ENCODE data around the gene DIPK2B. TPM values are rescaled to one million over a fixed set of nuclear protein-coding genes. Genes with fewer than 3 reads are reported as not detected.

Gene DIPK2B
- total and polyA plus RNA-seq, 2 of the 13 experiments (the other 11 are each of a cell fraction or from before 2014, with no cell fraction given): not detected

DNA sequence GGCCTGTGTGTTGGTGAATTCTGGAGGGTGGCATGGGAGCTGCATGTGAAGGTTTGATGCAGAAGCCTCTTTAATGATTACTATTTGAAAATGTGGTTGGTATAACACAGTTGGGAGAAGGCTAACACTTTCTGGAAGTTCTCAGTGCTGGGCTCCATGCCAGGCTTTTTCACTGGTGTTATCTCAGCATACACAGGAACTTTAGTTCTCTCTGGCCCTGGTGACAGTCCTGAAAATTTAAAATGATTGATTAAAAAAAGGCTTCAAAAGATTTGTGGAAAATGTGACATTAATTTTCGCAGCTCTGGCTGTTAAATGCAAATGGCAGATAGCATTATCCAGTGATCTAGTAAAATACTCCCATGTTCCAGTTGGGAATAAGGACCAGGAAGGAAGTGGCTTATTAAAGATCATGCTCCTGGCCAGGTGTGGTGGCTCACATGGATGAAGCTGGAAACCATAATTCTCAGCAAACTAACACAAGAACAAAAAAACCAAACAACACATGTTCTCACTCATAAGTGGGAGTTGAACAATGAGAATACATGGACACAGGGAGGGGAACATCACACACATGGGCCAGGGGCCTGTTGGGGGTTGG lies 36.6 kb downstream of the DIPK2B start:
- no peak overlapping the region for H3K4me3 ChIP-seq (replicated peaks in 1 of 3; ENCODE audit: insufficient read depth in 1 of 3, low read depth in 2 of 3, low read length in 3 of 3)
- H3K4me2 ChIP-seq (ENCODE audit: low read depth, low read length): no peak overlapping the region
- no peak for DNase-seq (ENCODE audit: low spot score)
- CTCF ChIA-PET (ENCODE audit: low intra/inter-chr PET ratio, low total read pairs): no interaction called here
- H3K27ac ChIP-seq (ENCODE audit: extremely low read length, insufficient read depth, low read length): no peak overlapping the region
- 0% methylated on average over 1 of the region's 1 CpG for WGBS (ENCODE audit: low lambda C conversion rate)
- no peaks in the 10 kb centered on the region for H3K9me3 ChIP-seq (ENCODE audit: low read length)
- in situ Hi-C loops (cut with HindIII; ENCODE audit: extremely low pct_ligation_motif_present, low pct_unique_long_range_greater_than_20kb) (no loop called here), intact Hi-C loops (cut with micrococcal nuclease; ENCODE audit: unreplicated experiment) (no loop called here)
- no peak for FAIRE-seq
- POLR2A ChIA-PET: no interaction called here
- H3K4me1 ChIP-seq (ENCODE audit: insufficient read depth, low read length): no peaks in the 10 kb centered on the region
- no peak for TF ChIP-seq NFAT5 (CRISPR knock-in tag; IDR thresholded peaks at IDR 0.05)
- TF ChIP-seq SALL1 (CRISPR knock-in tag; IDR thresholded peaks at IDR 0.05): no peak
- TF ChIP-seq TEAD3 (CRISPR knock-in tag; optimal IDR thresholded peaks at IDR 0.05; ENCODE audit: borderline replicate concordance): no peak
- no peak for TF ChIP-seq CREBL2 (CRISPR knock-in tag; IDR thresholded peaks at IDR 0.05; ENCODE audit: borderline replicate concordance)
- no peak for TF ChIP-seq ZNF674 (CRISPR knock-in tag; IDR thresholded peaks at IDR 0.05; ENCODE audit: low read depth)
- no peak for TF ChIP-seq JUN (CRISPR knock-in tag; IDR thresholded peaks at IDR 0.05)
- no peaks in the 10 kb centered on the region for H3K27me3 ChIP-seq (ENCODE audit: control insufficient read depth in 1 of 2, insufficient read depth in 2 of 2, low read length in 2 of 2)
- H3K36me3 ChIP-seq (replicated peaks in 1 of 2; ENCODE audit: control insufficient read depth in 1 of 2, insufficient read depth in 2 of 2, low read length in 2 of 2): no peaks in the 10 kb centered on the region
- no peak overlapping the region for H3K9ac ChIP-seq (ENCODE audit: insufficient read depth, low read depth, low read length)
- H3K79me2 ChIP-seq (ENCODE audit: insufficient read depth, low read length): no peaks in the 10 kb centered on the region
- H4K20me1 ChIP-seq (ENCODE audit: insufficient read depth, low read length): no peaks in the 10 kb centered on the region
- no peak overlapping the region for H2AFZ ChIP-seq (ENCODE audit: low read length)
- no peak for ATAC-seq
- BruUV-seq (replicated peaks): no TSS peak
